ENCODE measurements around the gene NUP160. TPM values are rescaled to one million over a fixed set of nuclear protein-coding genes. Genes with fewer than 3 reads are reported as not detected.
A peak's percentile ranks its signal among the peaks of the same experiment; 100 is the strongest.
"Not testable (repeated sequence)": the region's sequence is repeated elsewhere in the genome, so short reads cannot be mapped to it uniquely, and the experiment has no call there.

The NUP160 gene
- total RNA-seq, 2 experiments from 2014 or later = 76.4 to 77.0 TPM

GRCh38 chr11:47783087-47783610, 65.0 kb downstream of the NUP160 start:
- ATAC-seq (no peak), DNase-seq (no peak)
- peaks cover 33% of the 10 kb centered on the region for H3K36me3 Mint-ChIP-seq (ENCODE audit: low read depth)
- no peaks in the 10 kb centered on the region for H3K27me3 Mint-ChIP-seq
- POLR2A ChIA-PET = interaction anchor here (0.7 to 1.3 kb wide), 3 partner anchors 12 to 17 kb away, joined by 3 to 5 read pairs (median 3); no protein-coding TSS in a partner anchor
- intact Hi-C loops (cut with micrococcal nuclease) = no loop called here
- no peak for TF ChIP-seq CTCF (IDR thresholded peaks at IDR 0.05)
- H3K9me3 Mint-ChIP-seq = no peaks in the 10 kb centered on the region
- CTCF ChIA-PET = no interaction called here
- no peak overlapping the region for H3K27ac Mint-ChIP-seq
- no peak overlapping the region for H3K4me3 Mint-ChIP-seq
- no peaks in the 10 kb centered on the region for H3K4me1 Mint-ChIP-seq (ENCODE audit: low read depth)

GRCh38 chr11:47778878-47779483, 69.2 kb downstream of the NUP160 start:
- no peak for ATAC-seq
- intact Hi-C loops (cut with micrococcal nuclease) = no loop called here
- Mint-ChIP-seq H3K9me3 (no peaks in the 10 kb centered on the region), H3K4me1 (ENCODE audit: low read depth) (no peaks in the 10 kb centered on the region), H3K27ac (no peak overlapping the region), H3K27me3 (no peaks in the 10 kb centered on the region), H3K36me3 (ENCODE audit: low read depth) (peaks cover 38% of the 10 kb centered on the region), H3K4me3 (no peak overlapping the region)
- DNase-seq = no peak
- TF ChIP-seq CTCF (IDR thresholded peaks at IDR 0.05) = no peak
- POLR2A ChIA-PET = interaction anchor here (0.6 to 3.0 kb wide), 4 partner anchors 11 to 200 kb away, joined by 3 to 11 read pairs (median 4); partner anchors contain the start of genes KBTBD4 and NDUFS3
- CTCF ChIA-PET = interaction anchor here (1.7 kb wide), 1 partner anchor 10 kb away, joined by 4 read pairs; no protein-coding TSS in a partner anchor

GRCh38 chr11:47775240-47775869, 72.8 kb downstream of the NUP160 start:
- H3K9me3 Mint-ChIP-seq = no peaks in the 10 kb centered on the region
- peaks cover 27% of the 10 kb centered on the region for H3K36me3 Mint-ChIP-seq (ENCODE audit: low read depth)
- peak overlapping the region; percentile 26 for H3K27ac Mint-ChIP-seq
- no peaks in the 10 kb centered on the region for H3K27me3 Mint-ChIP-seq
- no peak for DNase-seq
- H3K4me1 Mint-ChIP-seq (ENCODE audit: low read depth) = no peaks in the 10 kb centered on the region
- ChIA-PET POLR2A (interaction anchor here (0.5 to 2.5 kb wide), 3 partner anchors 9 to 39 kb away, joined by 3 to 14 read pairs (median 3); partner anchors contain the start of gene FNBP4), CTCF (no interaction called here)
- H3K4me3 Mint-ChIP-seq = no peak overlapping the region
- no peak for ATAC-seq
- no peak for TF ChIP-seq CTCF (IDR thresholded peaks at IDR 0.05)
- intact Hi-C loops (cut with micrococcal nuclease) = no loop called here

GRCh38 chr11:47773882-47774281, 74.3 kb downstream of the NUP160 start:
- peaks cover 18% of the 10 kb centered on the region for H3K36me3 Mint-ChIP-seq (ENCODE audit: low read depth)
- no peak overlapping the region for H3K27ac Mint-ChIP-seq
- ATAC-seq (no peak), DNase-seq (no peak)
- H3K4me1 Mint-ChIP-seq (ENCODE audit: low read depth) = peaks cover 2% of the 10 kb centered on the region
- H3K4me3 Mint-ChIP-seq = no peak overlapping the region
- intact Hi-C loops (cut with micrococcal nuclease) = no loop called here
- no peaks in the 10 kb centered on the region for H3K27me3 Mint-ChIP-seq
- TF ChIP-seq CTCF (IDR thresholded peaks at IDR 0.05) = no peak
- ChIA-PET CTCF (no interaction called here), POLR2A (interaction anchor here (2.5 kb wide), 1 partner anchor 7 kb away, joined by 14 read pairs; the partner anchor contains the start of gene FNBP4)
- H3K9me3 Mint-ChIP-seq = no peaks in the 10 kb centered on the region

- peak overlapping the region; percentile 51 for H3K4me3 Mint-ChIP-seq
- POLR2A ChIA-PET = interaction anchor here (1.0 kb wide), 1 partner anchor 60 kb away, joined by 3 read pairs; no protein-coding TSS in a partner anchor
- peaks cover 20% of the 10 kb centered on the region for H3K36me3 Mint-ChIP-seq (ENCODE audit: low read depth)
- intact Hi-C loops (cut with micrococcal nuclease); ATAC-seq; H3K9me3 Mint-ChIP-seq; DNase-seq; H3K27me3 Mint-ChIP-seq; CTCF ChIA-PET: not testable (repeated sequence)
- peaks cover 13% of the 10 kb centered on the region for H3K4me1 Mint-ChIP-seq (ENCODE audit: low read depth)
- peak overlapping the region; percentile 46 for H3K27ac Mint-ChIP-seq
These were observed 78.6 kb downstream of the NUP160 start for GRCh38 chr11:47769556-47769955.

Data from activated CD8-positive, alpha-beta T cell treated with anti-CD3 and anti-CD28 coated beads for 36 hours (primary cell).